OCI-LY7 (cell line): ENCODE results near the gene CA9.

Experiments used
- CTCF ChIP-seq: fragments of 200-600 bp; sonication (generic); conservative IDR thresholded peaks from 2 replicates; pipeline ENCODE4 v1.5.1; 2014; ENCODE audit warnings: mild to moderate bottlenecking, antibody characterized with exemption, low read length, moderate library complexity, mixed read lengths
- EZH2phosphoT487 ChIP-seq: fragments of 200-600 bp; sonication (generic); IDR thresholded peaks from 2 replicates; pipeline ENCODE4 v1.6.1; 2018; ENCODE audit warnings: low read depth, borderline replicate concordance, mild to moderate bottlenecking, mixed run types, antibody characterized with exemption, low read length, moderate library complexity, mixed read lengths

- TF ChIP-seq CTCF (no peak), EZH2phosphoT487 (no peak)
These were observed 39.9 kb downstream of the CA9 start for GRCh38 chr9:35713578-35713977.
